Measurements from ENCODE around the gene CSNK1D.
A peak's percentile ranks its signal among the peaks of the same experiment; 100 is the strongest.

Gene CSNK1D

GRCh38 chr17:82238472-82239201, 34.9 kb downstream of the CSNK1D start:
- DNase-seq: no peak

DNA sequence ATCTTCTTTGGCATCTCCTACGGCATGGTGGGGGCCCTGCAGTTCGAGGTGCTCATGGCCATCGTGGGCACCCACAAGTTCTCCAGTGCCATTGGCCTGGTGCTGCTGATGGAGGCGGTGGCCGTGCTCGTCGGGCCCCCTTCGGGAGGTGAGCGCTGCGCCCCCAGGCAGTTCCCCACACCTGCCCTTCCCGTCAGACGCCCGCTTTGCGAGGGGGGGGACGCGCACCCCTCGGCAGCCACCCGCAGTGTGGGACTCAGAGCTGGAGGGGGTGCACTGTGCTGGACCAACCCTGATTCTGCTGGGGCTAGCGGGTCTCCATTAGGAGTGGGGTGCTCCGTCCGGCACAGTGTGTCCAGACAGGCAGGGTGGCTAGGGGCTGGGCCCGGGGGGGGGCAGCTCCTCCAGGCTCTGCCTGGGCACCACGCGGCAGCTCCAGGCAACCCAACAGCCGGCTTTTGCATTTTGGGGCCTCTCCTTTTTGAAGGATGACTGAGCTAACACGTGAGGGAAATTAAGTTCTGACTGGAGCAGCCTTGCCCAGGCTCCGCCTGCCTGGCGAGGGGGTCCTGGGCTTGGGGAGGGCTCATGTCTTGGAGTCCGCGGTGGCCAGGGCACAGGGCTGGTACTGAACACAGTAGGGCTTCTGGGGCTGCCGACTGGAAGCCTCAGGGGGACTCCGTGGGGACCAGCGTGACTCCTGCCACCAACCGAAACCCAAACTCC, 35.6 kb downstream of the CSNK1D start:
- DNase-seq: no peak

DNA sequence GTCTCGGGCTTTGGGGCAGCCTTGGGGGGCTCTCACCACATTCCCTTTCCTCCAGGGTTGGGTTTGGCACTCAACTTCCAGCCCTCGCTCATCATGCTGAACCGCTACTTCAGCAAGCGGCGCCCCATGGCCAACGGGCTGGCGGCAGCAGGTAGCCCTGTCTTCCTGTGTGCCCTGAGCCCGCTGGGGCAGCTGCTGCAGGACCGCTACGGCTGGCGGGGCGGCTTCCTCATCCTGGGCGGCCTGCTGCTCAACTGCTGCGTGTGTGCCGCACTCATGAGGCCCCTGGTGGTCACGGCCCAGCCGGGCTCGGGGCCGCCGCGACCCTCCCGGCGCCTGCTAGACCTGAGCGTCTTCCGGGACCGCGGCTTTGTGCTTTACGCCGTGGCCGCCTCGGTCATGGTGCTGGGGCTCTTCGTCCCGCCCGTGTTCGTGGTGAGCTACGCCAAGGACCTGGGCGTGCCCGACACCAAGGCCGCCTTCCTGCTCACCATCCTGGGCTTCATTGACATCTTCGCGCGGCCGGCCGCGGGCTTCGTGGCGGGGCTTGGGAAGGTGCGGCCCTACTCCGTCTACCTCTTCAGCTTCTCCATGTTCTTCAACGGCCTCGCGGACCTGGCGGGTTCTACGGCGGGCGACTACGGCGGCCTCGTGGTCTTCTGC, 36.3 kb downstream of the CSNK1D start:
- no peak for DNase-seq

GRCh38 chr17:82236142-82236971, 37.1 kb downstream of the CSNK1D start:
- peak in 1 of 2 experiments; percentile 11 for DNase-seq

DNA sequence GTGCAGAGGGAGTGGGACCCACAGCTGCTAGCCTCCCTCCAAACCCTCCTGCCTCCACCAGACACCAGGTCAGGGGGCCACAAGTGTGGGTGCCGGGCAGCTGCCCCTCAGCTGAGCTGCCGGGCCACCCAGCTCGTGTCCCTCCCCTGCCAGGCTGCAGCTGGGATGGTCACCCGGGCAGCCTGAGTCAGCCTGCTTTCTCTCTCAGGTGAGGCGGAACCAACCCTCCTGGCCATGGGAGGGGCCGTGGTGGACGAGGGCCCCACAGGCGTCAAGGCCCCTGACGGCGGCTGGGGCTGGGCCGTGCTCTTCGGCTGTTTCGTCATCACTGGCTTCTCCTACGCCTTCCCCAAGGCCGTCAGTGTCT, 37.7 kb downstream of the CSNK1D start:
- no peak for DNase-seq

DNA sequence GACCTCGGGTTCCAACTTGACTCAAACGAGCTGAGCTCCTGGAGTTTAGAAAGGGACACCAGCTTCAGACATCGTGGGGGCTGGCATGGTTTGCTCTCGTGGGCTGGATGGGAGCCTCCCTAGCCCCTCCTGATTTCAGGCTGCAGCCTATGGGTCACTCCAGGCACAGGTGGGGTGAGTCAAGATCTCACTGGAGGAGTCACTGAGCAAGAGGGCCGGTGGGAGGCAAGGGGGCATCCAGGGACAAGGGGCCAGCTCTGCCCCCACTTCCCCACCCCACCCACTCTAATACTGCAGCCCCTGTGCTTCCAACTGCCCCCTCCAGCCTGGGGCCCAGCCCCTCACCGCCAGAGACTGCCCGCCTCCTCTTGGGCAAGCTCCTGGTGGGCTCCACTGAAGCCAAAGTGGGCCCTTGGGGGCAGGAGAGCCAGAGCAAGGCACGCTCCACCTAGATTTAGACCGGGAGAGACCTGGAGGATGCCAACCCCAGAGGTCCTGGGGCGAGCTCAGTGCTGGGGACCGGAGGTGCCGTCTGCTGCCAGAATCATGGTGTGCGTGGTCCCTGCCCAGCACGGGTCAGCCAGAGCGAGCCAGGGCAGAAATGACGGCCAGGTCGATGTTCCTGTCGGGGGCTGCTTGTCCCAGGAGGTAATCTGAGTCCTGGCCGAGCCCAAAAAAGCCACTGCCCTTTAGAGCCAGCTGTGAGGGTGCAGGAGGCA, 38.3 kb downstream of the CSNK1D start:
- no peak for DNase-seq

DNA sequence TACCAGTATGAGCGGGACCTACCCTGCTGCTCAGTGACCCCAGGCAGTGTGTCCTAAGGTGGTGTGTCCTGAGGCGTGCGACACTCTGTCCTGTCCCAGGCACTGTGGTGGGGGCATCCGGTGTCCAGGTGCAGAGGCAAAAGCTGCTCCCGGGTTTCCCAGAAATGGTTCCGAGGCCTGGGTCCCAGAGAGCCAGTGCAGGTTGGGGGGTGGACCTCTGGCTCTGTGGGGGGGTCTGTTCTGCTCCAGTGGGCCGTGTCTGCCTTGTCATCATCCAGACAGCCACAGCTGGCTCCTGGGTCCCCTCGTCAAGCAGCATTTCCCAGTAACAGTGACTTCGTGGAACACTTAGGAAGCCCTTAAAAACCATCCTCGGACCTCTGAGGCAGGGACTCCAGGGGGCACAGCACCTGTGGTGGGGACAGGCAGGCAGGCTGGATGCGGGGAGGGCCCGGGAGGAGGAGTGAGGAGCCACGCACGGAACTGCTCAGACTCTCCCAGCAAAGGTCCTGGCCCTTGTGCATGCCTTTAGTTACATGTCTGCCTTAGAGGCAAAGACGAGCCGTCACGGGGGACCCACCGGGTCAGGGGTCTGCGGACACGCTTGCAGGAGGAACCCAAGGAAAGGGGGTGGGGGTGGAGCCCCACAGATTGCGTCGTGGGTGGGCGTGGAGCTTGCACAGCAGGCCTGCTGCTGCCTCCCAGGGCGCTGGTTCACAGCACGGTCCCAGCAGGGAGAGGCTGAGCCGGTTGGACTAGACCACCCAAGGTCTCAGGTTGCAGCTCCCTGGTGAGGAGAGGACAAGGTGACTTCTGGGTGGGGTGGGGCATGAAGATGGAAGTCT, 39.1 kb downstream of the CSNK1D start:
- DNase-seq: no peak

- no peak for DNase-seq
Measured at GRCh38 chr17:82232876-82233785, 40.4 kb downstream of the CSNK1D start.

- no peak for DNase-seq
Measured at GRCh38 chr17:82232322-82232820, 41.1 kb downstream of the CSNK1D start.

- no peak for DNase-seq
Measured at GRCh38 chr17:82231562-82232321, 41.8 kb downstream of the CSNK1D start.

DNA sequence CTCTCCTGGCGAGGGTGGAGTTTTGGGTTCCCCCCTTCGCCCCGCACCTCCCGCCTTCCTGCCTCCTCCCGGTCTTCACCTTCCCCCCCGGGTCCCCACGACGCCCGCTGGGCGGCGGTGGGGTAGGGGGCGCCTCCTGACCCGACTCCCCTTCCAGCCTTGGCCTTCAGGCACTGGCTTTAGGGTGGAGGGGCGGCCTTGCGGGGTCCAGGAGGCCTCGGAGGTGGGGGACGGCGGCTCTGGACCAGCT, 42.3 kb downstream of the CSNK1D start:
- DNase-seq: no peak

DNA sequence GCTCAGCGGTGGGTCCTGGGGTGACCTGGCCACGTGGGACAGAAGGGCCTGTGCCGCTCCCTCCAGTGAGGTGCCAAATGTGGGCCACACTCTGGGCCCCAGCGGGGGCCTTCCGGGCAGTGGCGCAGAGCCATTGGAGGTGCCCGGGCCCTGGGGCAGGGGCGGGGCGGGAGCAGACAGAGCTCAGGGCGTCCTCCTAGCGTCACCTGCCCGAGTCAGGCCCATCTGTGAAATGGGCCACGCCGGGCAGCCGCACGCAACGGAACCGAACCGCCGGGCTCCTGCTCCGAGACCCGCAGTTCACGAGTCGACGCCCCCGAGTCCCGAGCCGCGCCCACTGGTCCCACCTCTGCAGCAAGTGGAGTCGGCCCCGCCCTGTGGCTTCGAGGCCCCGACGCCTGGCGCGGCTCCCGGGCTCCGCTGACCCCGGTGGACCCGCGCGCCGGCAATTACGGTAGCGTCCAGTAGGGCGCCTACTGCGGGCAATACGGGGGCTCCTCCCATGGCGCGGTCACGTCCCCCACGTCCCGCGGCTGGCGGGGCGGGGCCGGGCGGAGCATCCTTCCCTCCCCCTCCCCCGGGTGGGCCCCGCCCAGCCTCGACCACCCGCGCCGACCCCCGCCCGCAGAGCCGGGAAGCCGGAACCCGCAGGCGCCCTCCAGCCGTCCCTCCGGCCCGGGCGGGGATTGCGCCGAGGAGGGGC, 42.7 kb downstream of the CSNK1D start:
- peak in 1 of 2 experiments; percentile 33 for DNase-seq

DNA sequence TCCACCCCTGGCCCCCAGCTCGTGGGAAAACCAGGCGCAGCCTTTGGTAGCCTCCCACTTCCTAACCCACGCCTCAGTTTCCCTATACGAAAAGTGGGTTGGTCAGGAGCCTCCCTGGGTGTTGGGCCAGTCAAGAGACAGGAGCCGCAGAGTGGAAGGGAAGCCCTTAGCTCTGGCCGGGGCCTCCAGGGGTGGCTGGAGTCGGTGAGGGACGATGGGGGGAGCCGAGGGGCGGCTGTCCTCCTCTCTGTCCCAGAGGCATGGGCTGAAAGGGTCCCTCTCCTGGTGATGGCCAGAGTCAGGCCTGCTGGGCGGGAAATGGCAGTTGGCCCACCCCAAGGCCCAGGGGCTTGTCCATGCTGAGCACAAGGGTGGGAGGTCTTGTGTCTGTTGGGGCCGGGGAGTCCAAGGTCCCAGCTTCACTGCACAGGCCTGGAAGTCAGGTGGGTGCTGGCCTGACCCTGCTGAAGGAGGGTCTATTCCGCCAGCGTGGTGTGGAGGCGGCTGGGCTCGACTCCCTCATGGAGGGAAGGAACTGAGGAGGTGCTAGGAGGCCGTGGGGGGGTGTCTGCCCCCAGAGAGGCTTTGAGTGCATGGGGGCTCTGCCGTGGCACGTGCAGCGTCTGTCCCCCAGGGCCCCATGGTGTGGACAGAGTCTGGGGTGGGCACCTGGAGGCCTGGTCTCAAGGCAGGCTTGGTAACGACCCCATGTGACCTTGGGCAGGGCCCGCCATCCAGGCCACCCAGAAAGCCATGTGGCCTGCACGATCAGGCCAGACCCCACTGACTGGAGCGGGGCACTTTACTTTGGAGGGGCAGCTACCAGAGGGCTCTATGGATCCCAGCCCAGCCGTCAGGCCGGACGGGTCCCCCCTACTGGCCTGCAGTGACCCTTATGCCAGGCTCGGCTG, 43.5 kb downstream of the CSNK1D start:
- no peak for DNase-seq

DNA sequence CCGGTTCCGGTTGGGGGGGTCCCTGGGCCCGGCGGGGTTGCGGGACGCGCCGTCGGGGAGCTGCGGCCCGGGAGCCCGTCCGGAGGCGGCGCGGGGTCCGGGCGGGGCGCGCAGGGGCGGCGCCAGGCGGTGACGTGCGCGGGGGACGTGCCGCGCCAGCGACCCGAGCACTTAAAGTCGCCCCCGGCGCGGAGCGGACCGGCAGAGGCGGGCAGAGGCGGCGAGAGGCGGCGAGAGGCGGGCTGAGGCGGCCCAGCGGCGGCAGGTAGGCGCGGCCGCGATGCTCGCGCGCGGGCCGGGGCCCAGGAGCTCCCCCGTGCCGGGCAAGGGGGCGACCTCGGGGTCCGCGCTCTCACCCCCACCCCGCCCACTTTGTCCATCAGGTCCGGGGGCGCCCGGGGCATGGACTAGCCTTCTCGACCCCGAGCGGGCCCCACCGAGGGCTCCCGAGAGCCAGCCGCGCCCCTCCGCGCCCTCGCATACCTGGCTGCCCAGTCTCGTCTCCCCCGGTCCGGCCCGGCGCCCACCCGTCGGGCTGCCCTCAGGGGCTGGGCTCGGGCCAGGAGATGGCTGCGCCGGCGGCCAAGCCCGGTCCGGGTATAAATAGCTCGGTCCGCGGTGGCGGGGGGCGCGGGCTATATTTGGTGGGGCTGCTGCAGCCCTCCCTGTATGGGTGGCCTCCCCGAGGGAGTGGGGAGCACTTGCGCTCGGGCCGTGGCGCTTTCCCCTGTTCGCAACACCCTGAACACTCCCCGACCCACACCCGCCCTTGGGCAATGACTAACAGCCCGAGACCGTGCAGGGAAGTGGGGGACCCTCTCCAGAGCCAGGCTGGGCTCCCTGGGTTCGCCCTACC, 44.4 kb downstream of the CSNK1D start, which contains the start of gene SLC16A3:
TSS of gene SLC16A3 (plus strand) at position 201 of the 856 bp plus-strand sequence. CDS start 6,967 bp downstream, outside the sequence.
- no peak for DNase-seq

- no peak for DNase-seq
Measured at GRCh38 chr17:82228278-82228841, 45.1 kb downstream of the CSNK1D start.

DNA sequence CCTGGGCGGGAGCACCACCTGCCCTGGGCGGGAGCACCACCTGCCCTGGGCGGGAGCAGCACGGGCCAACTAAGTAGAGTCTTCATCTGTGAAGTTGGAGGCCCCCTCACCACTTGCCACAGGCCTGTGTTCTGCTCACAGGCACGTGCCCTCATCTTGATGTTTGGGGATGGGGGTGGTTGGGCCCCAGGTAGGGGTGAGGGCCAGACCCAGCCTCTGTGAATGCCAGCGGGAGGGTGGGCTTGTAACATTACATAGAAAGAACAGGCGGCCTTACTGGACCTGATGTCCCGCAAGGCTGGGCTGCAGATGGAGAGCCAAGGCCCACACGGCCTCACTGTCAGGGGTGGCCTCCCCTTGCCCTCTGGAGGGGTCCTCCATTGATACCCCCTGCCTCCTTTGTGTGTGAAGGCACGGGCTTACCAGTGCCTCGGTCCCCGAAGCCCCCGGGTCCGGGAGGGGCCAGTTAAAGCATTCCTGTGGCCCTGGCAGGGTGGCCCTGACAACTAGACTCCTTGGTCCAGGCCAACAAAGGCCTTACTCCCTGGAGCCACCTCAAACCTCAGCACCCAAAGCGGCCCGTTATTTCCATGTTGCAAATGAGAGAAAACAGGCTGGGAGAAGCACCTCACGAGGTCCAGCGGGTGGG, 45.7 kb downstream of the CSNK1D start:
- no peak for DNase-seq

Data from NCI-H524 (cell line).